Measurements from ENCODE around the gene MC1R. TPM values are rescaled to one million over a fixed set of nuclear protein-coding genes. Genes with fewer than 3 reads are reported as not detected.

MC1R gene
- total and polyA plus RNA-seq, 2 donors, result 0.99 to 20.4 TPM

DNA sequence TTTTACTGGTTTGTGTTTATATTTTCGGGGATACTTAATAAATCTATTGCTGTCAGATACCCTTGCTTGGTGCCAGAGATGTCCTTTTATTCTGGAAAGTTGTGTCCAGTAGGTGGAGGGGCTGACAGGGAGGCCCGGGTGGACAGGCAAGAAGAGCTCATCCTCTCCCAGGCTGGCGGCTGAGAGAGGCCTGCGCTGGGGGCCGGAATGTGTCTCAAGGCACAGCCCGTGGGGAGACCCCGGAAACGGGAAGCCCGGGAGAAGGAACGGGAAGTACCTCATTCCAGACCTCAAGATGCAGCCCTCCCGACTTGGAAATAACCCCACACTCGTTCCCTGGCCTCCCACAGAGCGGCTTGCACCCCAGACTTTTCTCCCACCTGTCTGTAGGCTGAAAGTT is 17.4 kb downstream of the MC1R start:
- Histone ChIP-seq H3K9me3 (ENCODE audit: control insufficient read depth in 2 of 2, insufficient read depth in 1 of 2, low read length in 1 of 2) (no peaks in the 10 kb centered on the region), H3K36me3 (ENCODE audit: control insufficient read depth in 2 of 2, insufficient read depth in 2 of 2, low read length in 1 of 2) (no peaks in the 10 kb centered on the region), H3K4me3 (ENCODE audit: low read length in 2 of 2) (no peak overlapping the region), H3K4me1 (ENCODE audit: control insufficient read depth in 2 of 2, insufficient read depth in 2 of 2, low read length in 2 of 2) (no peaks in the 10 kb centered on the region), H3K27ac (ENCODE audit: low read depth in 1 of 2, low read length in 1 of 2) (no peak overlapping the region), H3K27me3 (ENCODE audit: control insufficient read depth in 2 of 2, insufficient read depth in 1 of 2, low read length in 1 of 2) (peaks cover 0 to 13% of the 10 kb centered on the region in 2 donors)
- WGBS, result 87% methylated on average over 13 of the region's 13 CpGs
- DNase-seq (ENCODE audit: low read depth in 6 of 9, low spot score in 9 of 9), result no peak

DNA sequence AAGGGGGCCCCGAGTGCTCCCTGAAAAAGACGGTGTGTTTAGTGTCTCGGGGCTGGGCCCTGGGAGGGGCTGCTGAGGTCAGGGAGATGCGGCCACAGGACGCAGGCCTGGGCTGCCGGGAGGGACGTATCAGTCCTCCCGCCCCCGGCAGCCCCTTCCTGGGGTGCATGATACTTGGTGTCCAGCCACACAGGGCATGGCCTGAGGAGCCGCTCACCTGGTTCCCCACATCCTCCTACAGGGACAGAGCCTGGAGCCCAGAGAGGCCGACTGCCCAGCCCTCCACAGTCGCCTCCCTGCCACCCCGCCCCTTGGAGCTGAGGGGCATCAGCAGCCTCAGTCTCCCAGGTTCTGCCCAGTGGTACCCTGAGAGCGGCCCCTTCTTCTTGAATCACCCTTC is 17.8 kb downstream of the MC1R start:
- Histone ChIP-seq H3K9me3 (ENCODE audit: control insufficient read depth in 2 of 2, insufficient read depth in 1 of 2, low read length in 1 of 2) (no peaks in the 10 kb centered on the region), H3K36me3 (ENCODE audit: control insufficient read depth in 2 of 2, insufficient read depth in 2 of 2, low read length in 1 of 2) (no peaks in the 10 kb centered on the region), H3K27ac (ENCODE audit: low read depth in 1 of 2, low read length in 1 of 2) (no peak overlapping the region), H3K4me1 (ENCODE audit: control insufficient read depth in 2 of 2, insufficient read depth in 2 of 2, low read length in 2 of 2) (no peaks in the 10 kb centered on the region), H3K4me3 (ENCODE audit: low read length in 2 of 2) (no peak overlapping the region), H3K27me3 (ENCODE audit: control insufficient read depth in 2 of 2, insufficient read depth in 1 of 2, low read length in 1 of 2) (peaks cover 0 to 13% of the 10 kb centered on the region in 2 donors)
- DNase-seq (ENCODE audit: low read depth in 6 of 9, low spot score in 9 of 9), result no peak
- 96% methylated on average over 14 of the region's 14 CpGs for whole genome bisulfite sequencing

DNA sequence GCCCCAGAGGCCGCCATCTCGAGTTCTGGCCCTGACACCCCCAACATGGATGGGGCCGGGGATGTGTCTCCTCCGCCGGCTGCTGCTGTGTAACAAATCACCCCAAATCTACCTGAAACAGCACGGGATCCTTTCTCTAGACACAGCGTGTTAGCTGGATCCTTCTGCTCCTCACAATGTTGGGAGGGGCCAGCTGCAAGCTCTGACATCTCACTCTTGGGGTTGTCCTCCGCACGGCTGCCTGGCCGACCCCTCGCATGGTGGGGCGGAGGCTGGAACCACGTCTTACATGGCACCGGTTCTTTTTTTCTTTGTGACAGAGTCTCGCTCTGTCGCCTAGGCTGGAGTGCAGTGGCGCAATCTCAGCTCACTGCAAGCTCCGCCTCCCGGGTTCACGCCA is 18.3 kb downstream of the MC1R start:
- H3K9me3 ChIP-seq (ENCODE audit: control insufficient read depth in 2 of 2, insufficient read depth in 1 of 2, low read length in 1 of 2), result no peaks in the 10 kb centered on the region
- H3K27me3 ChIP-seq (ENCODE audit: control insufficient read depth in 2 of 2, insufficient read depth in 1 of 2, low read length in 1 of 2), result peaks cover 0 to 13% of the 10 kb centered on the region in 2 donors
- H3K36me3 ChIP-seq (ENCODE audit: control insufficient read depth in 2 of 2, insufficient read depth in 2 of 2, low read length in 1 of 2), result no peaks in the 10 kb centered on the region
- WGBS, result 96% methylated on average over 20 of the region's 20 CpGs
- H3K4me3 ChIP-seq (ENCODE audit: low read length in 2 of 2), result no peak overlapping the region
- H3K4me1 ChIP-seq (ENCODE audit: control insufficient read depth in 2 of 2, insufficient read depth in 2 of 2, low read length in 2 of 2), result no peaks in the 10 kb centered on the region
- H3K27ac ChIP-seq (ENCODE audit: low read depth in 1 of 2, low read length in 1 of 2), result no peak overlapping the region
- no peak for DNase-seq (ENCODE audit: low read depth in 6 of 9, low spot score in 9 of 9)

DNA sequence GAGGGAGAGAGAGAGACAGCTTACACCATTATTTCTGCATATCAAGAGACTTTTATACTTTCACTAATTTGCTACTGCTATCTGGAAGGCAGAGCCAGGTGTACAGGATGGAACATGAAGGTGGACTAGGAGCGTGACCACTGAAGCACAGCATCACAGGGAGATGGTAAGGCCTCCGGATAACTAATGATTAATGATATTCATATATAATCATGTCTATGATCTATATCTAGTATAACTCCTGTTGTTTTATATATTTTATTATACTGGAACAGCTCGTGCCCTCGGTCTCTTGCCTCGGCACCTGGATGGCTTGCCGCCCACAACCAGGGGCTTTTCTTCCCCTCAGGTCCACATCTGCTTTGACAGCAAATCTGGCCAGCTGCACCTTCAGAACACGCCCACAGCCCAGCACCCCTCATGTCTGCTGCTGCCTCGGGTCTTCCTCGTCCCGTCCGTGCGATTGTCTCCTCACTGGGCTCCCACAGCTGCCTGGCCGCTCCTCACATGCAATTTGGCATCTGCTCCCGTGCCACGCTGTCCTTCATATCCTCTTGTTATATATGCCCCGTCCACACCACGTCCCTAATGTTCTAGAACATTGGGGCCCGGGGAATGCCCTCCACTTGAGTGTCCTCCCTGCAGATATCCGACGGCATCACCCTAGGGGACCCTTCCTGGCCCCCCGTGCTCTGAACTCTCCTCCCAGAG is 19.7 kb downstream of the MC1R start:
- 89% methylated on average over 21 of the region's 21 CpGs for WGBS

DNA sequence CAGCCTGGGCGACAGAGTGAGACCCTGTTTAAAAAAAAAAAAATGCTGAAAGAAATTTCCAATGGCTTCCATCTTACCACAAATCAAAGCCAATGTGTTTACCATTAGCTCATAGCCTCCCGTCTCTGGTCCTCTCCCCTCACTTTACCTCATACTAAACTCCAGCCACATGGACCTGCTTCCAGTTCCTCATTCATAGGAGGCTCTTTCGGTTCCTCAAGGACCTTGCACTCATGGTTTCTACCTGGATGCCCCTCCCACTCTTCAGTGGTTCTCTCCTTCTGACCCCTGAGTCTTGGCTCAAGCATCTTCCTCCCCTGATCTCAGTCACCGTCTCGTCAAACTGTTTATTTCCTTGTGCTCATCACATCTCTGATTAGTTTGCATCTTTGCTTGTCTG is 26.1 kb downstream of the MC1R start:
- Histone ChIP-seq H3K9me3 (ENCODE audit: control insufficient read depth in 2 of 2, insufficient read depth in 1 of 2, low read length in 1 of 2) (peaks cover 10 to 18% of the 10 kb centered on the region in 2 donors), H3K4me3 (ENCODE audit: low read length in 2 of 2) (no peak overlapping the region), H3K27me3 (ENCODE audit: control insufficient read depth in 2 of 2, insufficient read depth in 1 of 2, low read length in 1 of 2) (peaks cover 26 to 54% of the 10 kb centered on the region in 2 donors), H3K4me1 (ENCODE audit: control insufficient read depth in 2 of 2, insufficient read depth in 2 of 2, low read length in 2 of 2) (peaks cover 6 to 16% of the 10 kb centered on the region in 2 donors), H3K27ac (ENCODE audit: low read depth in 1 of 2, low read length in 1 of 2) (no peak overlapping the region), H3K36me3 (ENCODE audit: control insufficient read depth in 2 of 2, insufficient read depth in 2 of 2, low read length in 1 of 2) (no peaks in the 10 kb centered on the region)
- DNase-seq (ENCODE audit: low read depth in 6 of 9, low spot score in 9 of 9), result no peak
- WGBS, result 78% methylated on average over 5 of the region's 5 CpGs

More for the DNA sequence above, 19.7 kb downstream of the MC1R start:
- Histone ChIP-seq H3K9me3 (ENCODE audit: control insufficient read depth in 2 of 2, insufficient read depth in 1 of 2, low read length in 1 of 2) (no peaks in the 10 kb centered on the region), H3K4me3 (ENCODE audit: low read length in 2 of 2) (no peak overlapping the region), H3K27me3 (ENCODE audit: control insufficient read depth in 2 of 2, insufficient read depth in 1 of 2, low read length in 1 of 2) (peaks cover 0 to 16% of the 10 kb centered on the region in 2 donors), H3K27ac (ENCODE audit: low read depth in 1 of 2, low read length in 1 of 2) (no peak overlapping the region), H3K4me1 (ENCODE audit: control insufficient read depth in 2 of 2, insufficient read depth in 2 of 2, low read length in 2 of 2) (no peaks in the 10 kb centered on the region), H3K36me3 (ENCODE audit: control insufficient read depth in 2 of 2, insufficient read depth in 2 of 2, low read length in 1 of 2) (no peaks in the 10 kb centered on the region)
- no peak for DNase-seq (ENCODE audit: low read depth in 6 of 9, low spot score in 9 of 9)

DNA sequence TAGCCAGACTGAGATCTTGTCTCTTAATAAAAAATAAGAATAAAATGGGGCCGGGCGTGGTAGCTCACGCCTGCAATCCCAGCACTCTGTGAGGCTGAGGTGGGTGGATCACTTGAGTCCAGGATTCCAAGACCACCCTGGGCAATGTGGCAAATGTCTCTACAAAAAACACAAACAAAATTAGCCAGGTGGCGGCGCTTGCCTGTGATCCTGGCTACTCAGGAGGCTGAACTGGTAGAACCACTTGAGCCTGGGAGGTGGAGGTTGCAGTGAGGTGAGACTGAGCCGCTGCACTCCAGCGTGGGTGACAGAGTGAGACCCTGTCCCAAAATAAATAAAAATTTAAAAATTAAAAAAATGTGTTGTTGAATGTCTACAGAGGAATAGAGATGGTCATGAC is 27.0 kb downstream of the MC1R start:
- 65% methylated on average over 7 of the region's 7 CpGs for WGBS
- DNase-seq (ENCODE audit: low read depth in 6 of 9, low spot score in 9 of 9), result no peak
- Histone ChIP-seq H3K36me3 (ENCODE audit: control insufficient read depth in 2 of 2, insufficient read depth in 2 of 2, low read length in 1 of 2) (no peaks in the 10 kb centered on the region), H3K27ac (ENCODE audit: low read depth in 1 of 2, low read length in 1 of 2) (no peak overlapping the region), H3K4me1 (ENCODE audit: control insufficient read depth in 2 of 2, insufficient read depth in 2 of 2, low read length in 2 of 2) (peaks cover 6 to 16% of the 10 kb centered on the region in 2 donors), H3K4me3 (ENCODE audit: low read length in 2 of 2) (no peak overlapping the region), H3K9me3 (ENCODE audit: control insufficient read depth in 2 of 2, insufficient read depth in 1 of 2, low read length in 1 of 2) (peaks cover 10 to 18% of the 10 kb centered on the region in 2 donors), H3K27me3 (ENCODE audit: control insufficient read depth in 2 of 2, insufficient read depth in 1 of 2, low read length in 1 of 2) (peaks cover 29 to 63% of the 10 kb centered on the region in 2 donors)

DNA sequence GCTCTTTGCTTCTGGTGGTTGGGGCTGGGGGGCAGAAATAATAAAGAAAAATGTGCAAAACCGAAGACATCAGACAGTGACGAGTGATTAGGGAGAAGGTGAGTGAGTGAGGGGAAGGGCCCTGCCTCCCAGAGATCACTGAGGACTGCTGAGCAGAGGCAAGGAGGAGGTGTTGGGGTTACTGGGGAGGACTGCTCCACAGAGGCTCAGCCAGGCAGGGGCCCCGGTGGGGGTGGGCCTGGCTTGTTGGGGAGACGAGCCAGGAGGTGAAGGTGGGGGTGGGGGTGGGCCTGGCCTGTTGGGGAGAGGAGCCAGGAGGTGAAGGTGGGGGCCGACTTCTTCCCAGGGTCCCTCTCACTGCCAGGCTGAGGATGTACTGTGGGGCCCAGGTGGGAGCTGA is 27.9 kb downstream of the MC1R start:
- H3K4me1 ChIP-seq (ENCODE audit: control insufficient read depth in 2 of 2, insufficient read depth in 2 of 2, low read length in 2 of 2), result peaks cover 6 to 16% of the 10 kb centered on the region in 2 donors
- H3K36me3 ChIP-seq (ENCODE audit: control insufficient read depth in 2 of 2, insufficient read depth in 2 of 2, low read length in 1 of 2), result no peaks in the 10 kb centered on the region
- no peak overlapping the region for H3K27ac ChIP-seq (ENCODE audit: low read depth in 1 of 2, low read length in 1 of 2)
- H3K9me3 ChIP-seq (ENCODE audit: control insufficient read depth in 2 of 2, insufficient read depth in 1 of 2, low read length in 1 of 2), result peaks cover 10 to 18% of the 10 kb centered on the region in 2 donors
- H3K4me3 ChIP-seq (ENCODE audit: low read length in 2 of 2), result no peak overlapping the region
- 90% methylated on average over 5 of the region's 5 CpGs for WGBS
- DNase-seq (ENCODE audit: low read depth in 6 of 9, low spot score in 9 of 9), result no peak
- H3K27me3 ChIP-seq (ENCODE audit: control insufficient read depth in 2 of 2, insufficient read depth in 1 of 2, low read length in 1 of 2), result peaks cover 29 to 65% of the 10 kb centered on the region in 2 donors

DNA sequence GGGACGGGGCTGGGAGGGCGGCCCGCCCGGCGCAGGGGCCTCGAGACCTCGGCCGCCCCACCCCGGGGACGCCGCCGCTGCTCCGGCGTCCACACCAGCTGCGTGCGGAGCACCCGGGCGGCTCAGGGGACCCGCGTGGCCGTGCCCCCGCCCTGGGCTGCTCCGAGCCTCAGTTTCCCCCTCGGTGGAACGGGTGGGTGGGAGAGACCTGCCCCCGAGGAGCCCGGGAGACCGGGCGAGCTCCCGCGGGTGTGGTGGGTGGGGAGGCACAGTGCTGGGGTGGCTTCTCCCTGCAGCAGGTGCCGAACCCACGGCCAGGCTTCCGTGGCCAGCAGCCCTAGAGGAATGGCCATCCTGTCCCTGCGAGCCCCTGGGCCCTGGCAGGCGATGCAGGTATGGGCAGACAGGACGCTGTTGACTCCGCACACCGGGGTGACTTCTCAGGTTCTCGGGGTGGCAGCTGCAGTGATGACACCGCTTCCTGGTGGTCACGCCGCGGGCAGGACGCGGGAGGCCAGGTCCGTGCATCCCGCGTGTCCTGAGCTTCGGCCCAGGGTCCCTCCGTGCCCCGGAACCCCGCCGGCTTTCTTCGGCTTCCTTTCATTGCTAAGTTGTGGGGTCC is 30.6 kb downstream of the MC1R start:
- WGBS, result 33% methylated on average over 55 of the region's 55 CpGs
- Histone ChIP-seq H3K27ac (ENCODE audit: low read depth in 1 of 2, low read length in 1 of 2) (no peak overlapping the region), H3K4me1 (ENCODE audit: control insufficient read depth in 2 of 2, insufficient read depth in 2 of 2, low read length in 2 of 2) (peaks cover 6 to 16% of the 10 kb centered on the region in 2 donors), H3K36me3 (ENCODE audit: control insufficient read depth in 2 of 2, insufficient read depth in 2 of 2, low read length in 1 of 2) (no peaks in the 10 kb centered on the region), H3K27me3 (ENCODE audit: control insufficient read depth in 2 of 2, insufficient read depth in 1 of 2, low read length in 1 of 2) (peaks cover 29 to 68% of the 10 kb centered on the region in 2 donors), H3K4me3 (ENCODE audit: low read length in 2 of 2) (peak overlapping the region; percentile 13 to 53), H3K9me3 (ENCODE audit: control insufficient read depth in 2 of 2, insufficient read depth in 1 of 2, low read length in 1 of 2) (peaks cover 10 to 18% of the 10 kb centered on the region in 2 donors)
- no peak for DNase-seq (ENCODE audit: low read depth in 6 of 9, low spot score in 9 of 9)

DNA sequence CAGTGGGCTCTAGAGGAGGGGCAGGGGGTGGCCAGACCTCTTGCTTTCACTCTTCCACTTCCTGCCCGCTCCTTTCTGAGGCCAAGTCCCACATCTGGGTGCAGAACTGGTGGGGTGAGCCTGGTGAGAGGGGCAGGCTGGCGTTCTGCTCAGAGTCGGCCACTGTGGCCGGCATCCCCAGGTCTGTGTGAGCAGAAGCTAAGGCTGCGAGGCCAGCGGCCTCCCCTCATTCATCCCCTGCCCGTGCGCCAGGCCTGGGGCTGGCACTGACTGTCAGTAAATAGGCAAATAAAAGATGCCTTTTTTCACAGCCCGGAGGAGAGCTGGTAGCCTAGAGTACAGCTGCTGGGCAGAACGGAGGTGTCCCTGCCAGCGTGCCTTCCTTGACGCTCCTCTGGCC is 31.1 kb downstream of the MC1R start:
- H3K27me3 ChIP-seq (ENCODE audit: control insufficient read depth in 2 of 2, insufficient read depth in 1 of 2, low read length in 1 of 2), result peaks cover 29 to 64% of the 10 kb centered on the region in 2 donors
- H3K4me1 ChIP-seq (ENCODE audit: control insufficient read depth in 2 of 2, insufficient read depth in 2 of 2, low read length in 2 of 2), result peaks cover 6 to 16% of the 10 kb centered on the region in 2 donors
- 93% methylated on average over 12 of the region's 12 CpGs for WGBS
- H3K27ac ChIP-seq (ENCODE audit: low read depth in 1 of 2, low read length in 1 of 2), result no peak overlapping the region
- H3K36me3 ChIP-seq (ENCODE audit: control insufficient read depth in 2 of 2, insufficient read depth in 2 of 2, low read length in 1 of 2), result no peaks in the 10 kb centered on the region
- peaks cover 10 to 18% of the 10 kb centered on the region in 2 donors for H3K9me3 ChIP-seq (ENCODE audit: control insufficient read depth in 2 of 2, insufficient read depth in 1 of 2, low read length in 1 of 2)
- DNase-seq (ENCODE audit: low read depth in 6 of 9, low spot score in 9 of 9), result no peak
- no peak overlapping the region for H3K4me3 ChIP-seq (ENCODE audit: low read length in 2 of 2)
